Astrocyte (in vitro differentiated cells and primary cell): ENCODE results near the gene SMIM9. TPM values are rescaled to one million over a fixed set of nuclear protein-coding genes. Genes with fewer than 3 reads are reported as not detected.

Experiments used
- DNase-seq: peaks from one replicate; pipeline ENCODE4 v3.0.0-alpha.2; 2010; ENCODE audit warnings: low read depth
- FAIRE-seq: peaks from 2 replicates; lab custom pipeline; 2011; peaks lifted over from hg19 to GRCh38; lab: Jason Lieb, UNC
- H2AFZ ChIP-seq: 2 replicates; pipeline ENCODE4 v1.6.0; 2012; ENCODE audit warnings: low read depth, low read length, inconsistent platforms
- H3K27ac ChIP-seq: 2 replicates; pipeline ENCODE4 v1.5.1; 2011; ENCODE audit warnings: low read depth, low read length, inconsistent platforms
- H3K27me3 ChIP-seq: 2 replicates; pipeline ENCODE4 v1.6.0; 2011; ENCODE audit warnings: low read length, inconsistent platforms; ENCODE audit not compliant: insufficient read depth
- H3K36me3 ChIP-seq: 2 replicates; pipeline ENCODE4 v1.5.1; 2011; ENCODE audit warnings: low read length, inconsistent platforms; ENCODE audit not compliant: insufficient read depth
- H3K4me1 ChIP-seq: 2 replicates; pipeline ENCODE4 v1.5.1; 2011; ENCODE audit warnings: low read length, inconsistent platforms; ENCODE audit not compliant: insufficient read depth
- H3K4me2 ChIP-seq: 2 replicates; pipeline ENCODE4 v1.6.0; 2012; ENCODE audit warnings: low read length, inconsistent platforms
- H3K4me3 ChIP-seq: 2 replicates; pipeline ENCODE4 v1.5.1; 2011; ENCODE audit warnings: low read depth, mild to moderate bottlenecking, low read length, inconsistent platforms; ENCODE audit not compliant: insufficient read depth
- H3K79me2 ChIP-seq: 2 replicates; pipeline ENCODE4 v1.6.0; 2012; ENCODE audit warnings: mild to moderate bottlenecking, low read length, inconsistent platforms; ENCODE audit not compliant: insufficient read depth
- H3K9ac ChIP-seq: 2 replicates; pipeline ENCODE4 v1.6.0; 2012; ENCODE audit warnings: mild to moderate bottlenecking, low read length, inconsistent platforms
- H3K9me3 ChIP-seq: 2 replicates; pipeline ENCODE4 v1.5.1; 2012; ENCODE audit warnings: low read depth, mild to moderate bottlenecking, low read length, inconsistent platforms; ENCODE audit not compliant: insufficient read depth
- H4K20me1 ChIP-seq: 2 replicates; pipeline ENCODE4 v1.6.0; 2012; ENCODE audit warnings: low read length, inconsistent platforms; ENCODE audit not compliant: insufficient read depth
- H3K27ac Mint-ChIP-seq: one replicate; pipeline ENCODE4 v1.8.0; 2021; ENCODE audit warnings: mild to moderate bottlenecking, mixed read lengths; ENCODE audit not compliant: unreplicated experiment
- H3K27me3 Mint-ChIP-seq: one replicate; pipeline ENCODE4 v1.8.0; 2021; ENCODE audit warnings: low read depth, mixed read lengths; ENCODE audit not compliant: unreplicated experiment
- H3K36me3 Mint-ChIP-seq: one replicate; pipeline ENCODE4 v1.8.0; 2021; ENCODE audit warnings: low read depth, mixed read lengths; ENCODE audit not compliant: unreplicated experiment
- H3K4me1 Mint-ChIP-seq: one replicate; pipeline ENCODE4 v1.8.0; 2021; ENCODE audit warnings: low read depth, mixed read lengths; ENCODE audit not compliant: unreplicated experiment
- H3K4me3 Mint-ChIP-seq: one replicate; pipeline ENCODE4 v1.8.0; 2021; ENCODE audit warnings: mild to moderate bottlenecking, moderate library complexity, mixed read lengths; ENCODE audit not compliant: unreplicated experiment
- H3K9me3 Mint-ChIP-seq: one replicate; pipeline ENCODE4 v1.8.0; 2021; ENCODE audit warnings: mild to moderate bottlenecking, mixed read lengths; ENCODE audit not compliant: unreplicated experiment
- EZH2 ChIP-seq: IDR thresholded peaks from 2 replicates; pipeline ENCODE4 v1.6.1; 2012; ENCODE audit warnings: mild to moderate bottlenecking, low read length, inconsistent platforms; ENCODE audit not compliant: insufficient read depth
- total RNA-seq: library from RNA; stranded (reverse); gene quantifications from 2 replicates; pipeline ENCODE4 v1.2.1, GENCODE V29; 2021
- TF ChIP-seq, protein P1 (sequence below): IDR thresholded peaks from 2 replicates; pipeline ENCODE4 v1.5.1; 2011; ENCODE audit warnings: low read depth, mild to moderate bottlenecking, inconsistent platforms, low read length, moderate library complexity; ENCODE audit not compliant: insufficient read depth

SMIM9 gene
- total RNA-seq, 1 donor from 2014 or later = not detected

DNA sequence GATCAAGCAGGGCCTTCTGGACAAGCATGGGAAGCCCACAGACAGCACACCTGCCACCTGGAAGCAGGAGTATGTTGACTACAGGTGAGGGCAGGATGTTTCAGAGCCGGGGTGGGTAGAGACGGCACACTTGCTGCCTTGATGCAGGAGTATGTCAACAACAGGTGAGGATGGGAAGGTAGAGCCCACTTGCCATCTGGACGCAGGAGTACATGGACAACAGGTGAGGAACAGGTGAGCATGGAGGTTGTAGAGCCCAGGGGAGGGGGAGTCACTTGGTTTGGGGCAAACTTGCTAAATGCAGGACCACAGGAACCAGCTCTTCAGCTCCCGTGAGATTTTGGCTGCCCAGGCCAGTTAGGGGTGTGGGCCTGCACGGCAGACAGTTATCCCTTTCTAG lies 59.8 kb downstream of the SMIM9 start:
- peaks cover 11% of the 10 kb centered on the region for H3K36me3 Mint-ChIP-seq
- no peaks in the 10 kb centered on the region for H3K27me3 Mint-ChIP-seq
- H2AFZ ChIP-seq = no peak overlapping the region
- H3K27ac ChIP-seq = no peak overlapping the region
- no peak overlapping the region for H3K4me3 ChIP-seq
- TF ChIP-seq, protein P1, sequence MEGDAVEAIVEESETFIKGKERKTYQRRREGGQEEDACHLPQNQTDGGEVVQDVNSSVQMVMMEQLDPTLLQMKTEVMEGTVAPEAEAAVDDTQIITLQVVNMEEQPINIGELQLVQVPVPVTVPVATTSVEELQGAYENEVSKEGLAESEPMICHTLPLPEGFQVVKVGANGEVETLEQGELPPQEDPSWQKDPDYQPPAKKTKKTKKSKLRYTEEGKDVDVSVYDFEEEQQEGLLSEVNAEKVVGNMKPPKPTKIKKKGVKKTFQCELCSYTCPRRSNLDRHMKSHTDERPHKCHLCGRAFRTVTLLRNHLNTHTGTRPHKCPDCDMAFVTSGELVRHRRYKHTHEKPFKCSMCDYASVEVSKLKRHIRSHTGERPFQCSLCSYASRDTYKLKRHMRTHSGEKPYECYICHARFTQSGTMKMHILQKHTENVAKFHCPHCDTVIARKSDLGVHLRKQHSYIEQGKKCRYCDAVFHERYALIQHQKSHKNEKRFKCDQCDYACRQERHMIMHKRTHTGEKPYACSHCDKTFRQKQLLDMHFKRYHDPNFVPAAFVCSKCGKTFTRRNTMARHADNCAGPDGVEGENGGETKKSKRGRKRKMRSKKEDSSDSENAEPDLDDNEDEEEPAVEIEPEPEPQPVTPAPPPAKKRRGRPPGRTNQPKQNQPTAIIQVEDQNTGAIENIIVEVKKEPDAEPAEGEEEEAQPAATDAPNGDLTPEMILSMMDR = no peak
- TF ChIP-seq EZH2 = no peak
- peaks cover 2% of the 10 kb centered on the region for H3K4me1 ChIP-seq
- H3K4me2 ChIP-seq = no peak overlapping the region
- H4K20me1 ChIP-seq = peaks cover 10% of the 10 kb centered on the region
- no peak overlapping the region for H3K9ac ChIP-seq
- peaks cover 6% of the 10 kb centered on the region for H3K4me1 Mint-ChIP-seq
- H3K4me3 Mint-ChIP-seq = no peak overlapping the region
- no peaks in the 10 kb centered on the region for H3K27me3 ChIP-seq
- H3K79me2 ChIP-seq = peaks cover 3% of the 10 kb centered on the region
- H3K27ac Mint-ChIP-seq = no peak overlapping the region
- peaks cover 24% of the 10 kb centered on the region for H3K36me3 ChIP-seq
- peaks cover 3% of the 10 kb centered on the region for H3K9me3 Mint-ChIP-seq
- no peak for DNase-seq
- no peak for FAIRE-seq
- H3K9me3 ChIP-seq = no peaks in the 10 kb centered on the region

Other genes with a start within 250 kb of the SMIM9 start
- not detected in 2 replicates for gene CTAG1A, start 249.5 kb downstream of the SMIM9 start, total RNA-seq
- gene CTAG1B, start 215.4 kb downstream of the SMIM9 start, total RNA-seq = not detected in 2 replicates
- not detected in 2 replicates for gene CTAG2, start 181.1 kb downstream of the SMIM9 start, total RNA-seq
- 1.7 TPM in 2 replicates for gene GAB3, start 83.6 kb downstream of the SMIM9 start, total RNA-seq
- gene DKC1, start 71.8 kb downstream of the SMIM9 start, total RNA-seq = 52.0 and 60.5 TPM in 2 replicates
- gene MPP1, start 29.2 kb downstream of the SMIM9 start, total RNA-seq = 8.3 and 9.0 TPM in 2 replicates
- 24.8 and 25.6 TPM in 2 replicates for gene F8A1, start 51.7 kb upstream of the SMIM9 start, total RNA-seq
- gene F8, start 188.1 kb upstream of the SMIM9 start, total RNA-seq = 2.5 TPM in 2 replicates
- gene FUNDC2, start 192.2 kb upstream of the SMIM9 start, total RNA-seq = 45.8 and 49.5 TPM in 2 replicates
- 5.2 TPM in 2 replicates for gene CMC4, start 236.5 kb upstream of the SMIM9 start, total RNA-seq
- gene MTCP1, start 236.5 kb upstream of the SMIM9 start, total RNA-seq = 8.9 and 9.1 TPM in 2 replicates
- gene BRCC3, start 236.8 kb upstream of the SMIM9 start, total RNA-seq = 21.8 TPM in 2 replicates